Transverse colon (tissue), 4 donors: ENCODE results near the gene TMEM235.

Experiments used
- POLR2A ChIP-seq: fragments of 450-650 bp; IDR thresholded peaks from one replicate; pipeline ENCODE4 v1.6.1; 2016; ENCODE audit warnings: antibody characterized with exemption, mild to moderate bottlenecking, moderate library complexity
- POLR2AphosphoS5 ChIP-seq, 3 donors: sonication (generic); formaldehyde crosslinking; IDR thresholded peaks; one replicate each; pipeline ENCODE4 v1.6.1; 2016; ENCODE audit warnings: antibody characterized with exemption in 3 of 3
- TF ChIP-seq, protein P1 (sequence below), 5 experiments: fragments of 200-600 bp in 3 of 5; fragments of 450-650 bp in 2 of 5; sonication (generic) in 3 of 5; IDR thresholded peaks; 1 replicate in 2 of 5; 2 replicates in 3 of 5; pipeline ENCODE4 v1.5.1; 2016 to 2017; ENCODE audit warnings: antibody characterized with exemption in 5 of 5, inconsistent platforms in 3 of 5, mild to moderate bottlenecking in 2 of 5, moderate library complexity in 1 of 5

DNA sequence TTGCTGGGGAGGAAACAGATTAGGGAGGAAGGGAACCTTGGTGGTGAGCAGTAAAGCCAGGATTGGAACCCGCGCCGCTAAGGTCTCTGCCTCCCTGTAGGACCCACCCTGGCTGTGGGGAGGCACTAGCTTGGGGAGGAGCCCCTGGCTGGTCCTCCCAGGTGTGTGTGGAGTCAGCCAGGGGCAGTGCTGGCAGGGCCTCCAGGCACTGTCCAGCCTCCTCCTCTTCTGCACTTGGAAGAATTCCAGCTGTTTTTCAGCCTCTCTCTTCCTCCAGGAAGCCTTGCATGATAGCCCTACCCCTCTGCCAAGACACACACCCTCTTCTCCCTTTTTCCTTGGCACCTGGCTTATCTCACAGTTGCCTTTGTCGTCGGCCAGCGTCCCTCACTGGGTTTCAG is 34.8 kb downstream of the TMEM235 start:
- TF ChIP-seq, protein P1, sequence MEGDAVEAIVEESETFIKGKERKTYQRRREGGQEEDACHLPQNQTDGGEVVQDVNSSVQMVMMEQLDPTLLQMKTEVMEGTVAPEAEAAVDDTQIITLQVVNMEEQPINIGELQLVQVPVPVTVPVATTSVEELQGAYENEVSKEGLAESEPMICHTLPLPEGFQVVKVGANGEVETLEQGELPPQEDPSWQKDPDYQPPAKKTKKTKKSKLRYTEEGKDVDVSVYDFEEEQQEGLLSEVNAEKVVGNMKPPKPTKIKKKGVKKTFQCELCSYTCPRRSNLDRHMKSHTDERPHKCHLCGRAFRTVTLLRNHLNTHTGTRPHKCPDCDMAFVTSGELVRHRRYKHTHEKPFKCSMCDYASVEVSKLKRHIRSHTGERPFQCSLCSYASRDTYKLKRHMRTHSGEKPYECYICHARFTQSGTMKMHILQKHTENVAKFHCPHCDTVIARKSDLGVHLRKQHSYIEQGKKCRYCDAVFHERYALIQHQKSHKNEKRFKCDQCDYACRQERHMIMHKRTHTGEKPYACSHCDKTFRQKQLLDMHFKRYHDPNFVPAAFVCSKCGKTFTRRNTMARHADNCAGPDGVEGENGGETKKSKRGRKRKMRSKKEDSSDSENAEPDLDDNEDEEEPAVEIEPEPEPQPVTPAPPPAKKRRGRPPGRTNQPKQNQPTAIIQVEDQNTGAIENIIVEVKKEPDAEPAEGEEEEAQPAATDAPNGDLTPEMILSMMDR (IDR thresholded peaks at IDR 0.05), result no peak
- TF ChIP-seq POLR2AphosphoS5 (IDR thresholded peaks at IDR 0.05) (no peak), POLR2A (no peak)
